GM19372 (cell line): ENCODE data around the gene KIR3DL2.
"Not testable (repeated sequence)": the region's sequence is repeated elsewhere in the genome, so short reads cannot be mapped to it uniquely, and the experiment has no call there.

Experiments
- ATAC-seq: cut with Tn5 transposase; IDR thresholded peaks from one replicate; pipeline ENCODE4 v1.9.1; 2021; ENCODE audit warnings: mild to moderate bottlenecking, low read depth, moderate library complexity; ENCODE audit not compliant: unreplicated experiment

KIR3DL2 gene

GRCh38 chr19:54850061-54850640, at the start of gene KIR3DL2:
KIR3DL2 (plus strand) TSS chr19:54850443; CDS start chr19:54850476, 33 bp downstream.
- ATAC-seq, result not testable (repeated sequence)

- no peak for ATAC-seq
Measured at GRCh38 chr19:54803410-54803809, 46.8 kb upstream of the KIR3DL2 start, which contains the start of gene KIR2DL4. KIR2DL4 (plus strand) TSS chr19:54803610; CDS start chr19:54803652, 42 bp downstream.

DNA sequence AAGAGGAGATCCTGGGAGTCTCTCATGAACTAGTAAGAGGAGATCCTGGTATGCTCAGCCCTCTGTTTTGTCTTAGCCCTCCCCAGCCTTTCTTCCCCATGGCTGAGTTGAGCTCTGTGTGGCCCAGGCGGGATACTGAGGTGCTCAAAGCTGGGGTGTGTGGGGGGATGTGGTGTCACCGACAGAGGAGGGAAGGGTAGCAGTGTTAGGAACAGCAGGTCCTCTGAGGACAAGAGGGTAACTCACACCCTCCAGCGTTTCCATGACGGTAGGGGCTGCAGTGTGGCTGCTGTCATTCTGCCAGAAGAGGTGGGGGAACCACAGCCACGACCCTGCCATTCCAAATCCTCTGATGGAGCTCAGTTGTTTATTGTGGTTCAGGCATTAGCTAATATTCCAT, 46.1 kb upstream of the KIR3DL2 start:
- ATAC-seq, result no peak

DNA sequence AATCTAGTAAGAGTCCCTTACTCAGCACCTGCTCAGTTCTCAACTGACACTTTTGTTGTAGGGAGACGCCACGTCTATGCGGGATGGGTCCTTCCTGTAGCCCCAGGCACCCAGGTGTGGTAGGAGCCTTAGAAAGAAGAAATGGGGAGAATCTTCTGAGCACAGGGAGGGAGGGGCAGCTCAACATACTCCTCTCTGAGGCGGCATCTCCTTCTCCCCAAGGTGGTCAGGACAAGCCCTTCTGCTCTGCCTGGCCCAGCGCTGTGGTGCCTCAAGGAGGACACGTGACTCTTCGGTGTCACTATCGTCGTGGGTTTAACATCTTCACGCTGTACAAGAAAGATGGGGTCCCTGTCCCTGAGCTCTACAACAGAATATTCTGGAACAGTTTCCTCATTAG, 45.7 kb upstream of the KIR3DL2 start:
- ATAC-seq, result no peak

GRCh38 chr19:54805665-54806515, 44.4 kb upstream of the KIR3DL2 start:
- no peak for ATAC-seq

DNA sequence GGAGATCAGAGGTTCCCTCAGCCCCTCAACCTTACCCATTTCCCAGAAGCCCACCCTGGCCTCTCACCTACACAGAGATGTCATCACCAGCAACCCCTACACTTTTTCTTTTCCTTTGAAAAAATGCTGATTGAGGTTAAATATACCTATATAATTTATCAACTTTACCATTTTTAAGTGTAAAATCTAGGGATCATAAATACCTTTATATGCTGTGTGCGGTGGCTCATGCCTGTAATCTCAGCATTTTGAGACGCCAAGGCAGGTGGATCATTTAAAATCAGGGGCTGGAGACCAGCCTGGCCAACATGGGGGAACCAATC, 43.8 kb upstream of the KIR3DL2 start:
- ATAC-seq, result no peak

GRCh38 chr19:54814571-54814970, 35.7 kb upstream of the KIR3DL2 start:
- ATAC-seq, result not testable (repeated sequence)

- ATAC-seq, result not testable (repeated sequence)
Measured at GRCh38 chr19:54816251-54816650, 34.0 kb upstream of the KIR3DL2 start, which contains the start of gene KIR3DL1. KIR3DL1 (plus strand) TSS chr19:54816468.

GRCh38 chr19:54817670-54818536, 32.3 kb upstream of the KIR3DL2 start:
- ATAC-seq, result no peak

DNA sequence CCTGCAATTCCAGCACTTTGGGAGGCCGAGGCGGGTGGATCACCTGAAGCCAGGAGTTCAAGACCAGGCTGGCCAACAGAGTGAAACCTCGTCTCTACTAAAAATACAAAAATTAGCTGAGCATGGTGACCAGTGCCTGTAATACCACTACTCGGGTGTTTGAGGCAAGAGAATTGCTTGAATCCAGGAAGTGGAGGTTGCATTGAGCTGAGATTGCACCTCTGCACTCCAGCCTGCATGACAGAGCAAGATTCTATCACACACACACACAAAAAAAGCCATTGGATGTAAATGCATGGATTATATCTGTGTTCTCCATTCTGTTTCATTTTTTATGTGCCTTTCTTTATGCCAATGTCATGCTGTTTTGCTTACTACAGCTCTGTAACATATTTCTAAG, 25.8 kb upstream of the KIR3DL2 start:
- not testable (repeated sequence) for ATAC-seq

DNA sequence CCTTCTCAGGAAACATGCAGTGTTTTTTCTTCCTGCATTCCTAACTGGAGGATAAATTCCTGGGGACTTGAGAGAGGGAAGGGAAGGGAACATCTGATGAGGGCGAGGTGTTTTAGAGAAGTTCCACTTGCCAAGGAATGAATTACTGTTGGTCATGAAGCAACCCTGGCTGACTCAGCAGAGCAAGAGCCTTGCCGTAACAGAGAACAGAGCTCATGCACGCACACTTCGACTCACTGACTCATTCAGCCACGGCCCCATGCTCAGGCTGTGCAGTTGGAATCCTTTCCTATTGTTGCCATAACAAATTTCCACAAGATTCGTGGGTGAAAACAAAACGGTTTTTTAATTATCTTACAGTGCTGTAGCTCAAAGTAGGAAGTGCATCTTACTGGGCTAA, 24.9 kb upstream of the KIR3DL2 start:
- ATAC-seq, result not testable (repeated sequence)

GRCh38 chr19:54828064-54828463, 22.2 kb upstream of the KIR3DL2 start:
- ATAC-seq, result not testable (repeated sequence)

DNA sequence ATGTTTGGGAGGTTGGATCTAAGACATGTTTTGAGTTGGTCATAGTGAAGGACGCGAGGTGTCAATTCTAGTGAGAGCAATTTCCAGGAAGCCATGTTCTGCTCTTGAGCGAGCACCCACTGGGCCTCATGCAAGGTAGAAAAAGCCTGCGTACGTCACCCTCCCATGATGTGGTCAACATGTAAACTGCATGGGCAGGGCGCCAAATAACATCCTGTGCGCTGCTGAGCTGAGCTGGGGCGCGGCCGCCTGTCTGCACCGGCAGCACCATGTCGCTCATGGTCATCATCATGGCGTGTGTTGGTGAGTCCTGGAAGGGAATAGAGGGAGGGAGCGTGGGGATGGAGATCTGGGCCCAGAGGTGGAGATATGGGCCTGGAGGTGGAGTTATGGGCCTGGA, 17.7 kb upstream of the KIR3DL2 start, which contains the start of gene KIR2DS4:
TSS of gene KIR2DS4 (plus strand) at position 181 of the 400 bp plus-strand sequence.
- not testable (repeated sequence) for ATAC-seq

DNA sequence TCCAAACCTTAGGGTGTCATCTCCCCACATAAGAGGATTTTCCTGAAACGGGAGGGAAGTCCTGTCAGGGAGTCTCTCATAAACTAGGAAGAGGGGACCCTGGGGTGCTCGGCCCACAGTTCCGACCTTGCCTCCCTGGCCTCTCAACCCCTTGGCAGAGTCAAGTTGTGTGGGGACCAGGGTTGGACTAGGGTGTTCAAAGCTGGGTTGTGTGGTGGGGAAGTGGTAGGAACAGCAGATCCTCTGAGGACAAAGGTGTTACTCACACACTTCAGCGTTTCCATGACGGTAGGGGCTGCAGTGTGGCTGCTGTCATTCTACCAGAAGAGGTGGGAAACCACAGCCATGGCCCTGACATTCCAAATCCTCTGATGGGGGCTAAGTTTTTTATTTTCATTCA, 15.1 kb upstream of the KIR3DL2 start:
- not testable (repeated sequence) for ATAC-seq

DNA sequence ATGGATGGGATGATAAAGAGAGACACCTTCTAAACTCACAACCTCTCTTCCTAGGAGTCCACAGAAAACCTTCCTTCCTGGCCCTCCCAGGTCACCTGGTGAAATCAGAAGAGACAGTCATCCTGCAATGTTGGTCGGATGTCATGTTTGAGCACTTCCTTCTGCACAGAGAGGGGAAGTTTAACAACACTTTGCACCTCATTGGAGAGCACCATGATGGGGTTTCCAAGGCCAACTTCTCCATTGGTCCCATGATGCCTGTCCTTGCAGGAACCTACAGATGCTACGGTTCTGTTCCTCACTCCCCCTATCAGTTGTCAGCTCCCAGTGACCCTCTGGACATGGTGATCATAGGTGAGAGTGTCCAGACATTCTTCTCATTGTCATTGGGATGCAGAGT, 12.7 kb upstream of the KIR3DL2 start:
- not testable (repeated sequence) for ATAC-seq

- not testable (repeated sequence) for ATAC-seq
Measured at GRCh38 chr19:54843171-54843570, 7.1 kb upstream of the KIR3DL2 start.

DNA sequence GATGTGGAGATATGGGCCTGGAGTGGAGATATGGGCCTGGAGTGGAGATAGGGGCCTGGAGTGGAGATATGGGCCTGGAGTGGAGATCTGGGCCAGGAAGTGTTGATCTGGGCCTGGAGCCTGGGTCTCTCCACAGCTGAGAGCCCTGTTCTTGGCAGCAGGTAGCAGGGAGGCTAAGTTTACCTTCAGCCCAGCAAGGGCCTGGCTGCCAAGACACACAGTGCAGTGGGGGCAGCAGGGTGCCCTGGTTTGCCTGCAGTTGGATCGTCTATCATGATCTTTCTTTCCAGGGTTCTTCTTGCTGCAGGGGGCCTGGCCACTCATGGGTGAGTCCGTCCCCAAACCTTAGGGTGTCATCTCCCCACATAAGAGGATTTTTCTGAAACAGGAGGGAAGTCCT, 687 bp downstream of the KIR3DL2 start:
- ATAC-seq, result no peak

- ATAC-seq, result no peak
Measured at GRCh38 chr19:54851353-54851752, 1.1 kb downstream of the KIR3DL2 start.

- ATAC-seq, result not testable (repeated sequence)
Measured at GRCh38 chr19:54855241-54855640, 5.0 kb downstream of the KIR3DL2 start.

GRCh38 chr19:54858476-54858875, 8.2 kb downstream of the KIR3DL2 start:
- not testable (repeated sequence) for ATAC-seq

- not testable (repeated sequence) for ATAC-seq
Measured at GRCh38 chr19:54859421-54859820, 9.2 kb downstream of the KIR3DL2 start.
